ENCODE data around the gene PLCG1. TPM values are rescaled to one million over a fixed set of nuclear protein-coding genes. Genes with fewer than 3 reads are reported as not detected.

Gene PLCG1
- 73.2 TPM for polyA plus RNA-seq (2012; ENCODE audit: missing spikeins)

GRCh38 chr20:41136680-41137613 is at the start of gene PLCG1:
Gene PLCG1, plus strand, starts transcription at chr20:41137543. Its CDS starts 99 bp downstream, at chr20:41137642.
- DNase-seq (ENCODE audit: insufficient read length), result peak; percentile 89

GRCh38 chr20:41087777-41088176 is 49.6 kb upstream of the PLCG1 start:
- DNase-seq (ENCODE audit: insufficient read length) (no peak), FAIRE-seq (no peak)
- TF ChIP-seq TAF1 (IDR thresholded peaks at IDR 0.05; ENCODE audit: borderline replicate concordance, low read depth, low read length) (no peak), POLR2AphosphoS5 (IDR thresholded peaks at IDR 0.05; ENCODE audit: low read depth, low read length) (no peak), POLR2A (IDR thresholded peaks at IDR 0.05; ENCODE audit: low read depth, low read length) (no peak)

More at GRCh38 chr20:41136680-41137613, at the start of gene PLCG1:
- peak; percentile 88 for FAIRE-seq
- TF ChIP-seq TAF1 (IDR thresholded peaks at IDR 0.05; ENCODE audit: borderline replicate concordance, low read depth, low read length) (0 out of 2 replicates have a peak, but pooled peaks have one; percentile 25), POLR2AphosphoS5 (IDR thresholded peaks at IDR 0.05; ENCODE audit: low read depth, low read length) (no peak; the same call in 1 of the 2 replicates), POLR2A (IDR thresholded peaks at IDR 0.05; ENCODE audit: low read depth, low read length) (peak; percentile 31; the same call in 1 of the 2 replicates)

GRCh38 chr20:41089555-41089954 is 47.8 kb upstream of the PLCG1 start:
- TF ChIP-seq TAF1 (IDR thresholded peaks at IDR 0.05; ENCODE audit: borderline replicate concordance, low read depth, low read length), result no peak
- no peak for TF ChIP-seq POLR2A (IDR thresholded peaks at IDR 0.05; ENCODE audit: low read depth, low read length)
- TF ChIP-seq POLR2AphosphoS5 (IDR thresholded peaks at IDR 0.05; ENCODE audit: low read depth, low read length), result no peak
- no peak for DNase-seq (ENCODE audit: insufficient read length)
- no peak for FAIRE-seq

- no peak for TF ChIP-seq TAF1 (IDR thresholded peaks at IDR 0.05; ENCODE audit: borderline replicate concordance, low read depth, low read length)
- no peak for FAIRE-seq
- no peak for DNase-seq (ENCODE audit: insufficient read length)
Observed at GRCh38 chr20:41091927-41092326, 45.4 kb upstream of the PLCG1 start.

- TF ChIP-seq POLR2A (IDR thresholded peaks at IDR 0.05; ENCODE audit: low read depth, low read length) (no peak), TAF1 (IDR thresholded peaks at IDR 0.05; ENCODE audit: borderline replicate concordance, low read depth, low read length) (no peak)
- DNase-seq (ENCODE audit: insufficient read length), result no peak
- FAIRE-seq, result no peak
Observed at GRCh38 chr20:41094353-41095055, 42.8 kb upstream of the PLCG1 start.

GRCh38 chr20:41095110-41095969 is 42.0 kb upstream of the PLCG1 start:
- no peak for FAIRE-seq
- TF ChIP-seq POLR2AphosphoS5 (IDR thresholded peaks at IDR 0.05; ENCODE audit: low read depth, low read length), result no peak
- no peak for TF ChIP-seq POLR2A (IDR thresholded peaks at IDR 0.05; ENCODE audit: low read depth, low read length)
- TF ChIP-seq TAF1 (IDR thresholded peaks at IDR 0.05; ENCODE audit: borderline replicate concordance, low read depth, low read length), result no peak
- peak; percentile 17 for DNase-seq (ENCODE audit: insufficient read length)

GRCh38 chr20:41098703-41099250 is 38.6 kb upstream of the PLCG1 start:
- no peak for DNase-seq (ENCODE audit: insufficient read length)
- FAIRE-seq, result no peak
- TF ChIP-seq TAF1 (IDR thresholded peaks at IDR 0.05; ENCODE audit: borderline replicate concordance, low read depth, low read length), result no peak
- TF ChIP-seq POLR2A (IDR thresholded peaks at IDR 0.05; ENCODE audit: low read depth, low read length), result no peak
- TF ChIP-seq POLR2AphosphoS5 (IDR thresholded peaks at IDR 0.05; ENCODE audit: low read depth, low read length), result no peak

GRCh38 chr20:41100001-41100480 is 37.3 kb upstream of the PLCG1 start:
- DNase-seq (ENCODE audit: insufficient read length) (no peak), FAIRE-seq (no peak)
- TF ChIP-seq TAF1 (IDR thresholded peaks at IDR 0.05; ENCODE audit: borderline replicate concordance, low read depth, low read length) (no peak), POLR2AphosphoS5 (IDR thresholded peaks at IDR 0.05; ENCODE audit: low read depth, low read length) (no peak), POLR2A (IDR thresholded peaks at IDR 0.05; ENCODE audit: low read depth, low read length) (no peak)

- no peak for FAIRE-seq
- DNase-seq (ENCODE audit: insufficient read length), result no peak
- TF ChIP-seq POLR2AphosphoS5 (IDR thresholded peaks at IDR 0.05; ENCODE audit: low read depth, low read length) (no peak), POLR2A (IDR thresholded peaks at IDR 0.05; ENCODE audit: low read depth, low read length) (no peak), TAF1 (IDR thresholded peaks at IDR 0.05; ENCODE audit: borderline replicate concordance, low read depth, low read length) (no peak)
Observed at GRCh38 chr20:41101660-41102059, 35.7 kb upstream of the PLCG1 start.

- no peak for DNase-seq (ENCODE audit: insufficient read length)
- no peak for TF ChIP-seq POLR2A (IDR thresholded peaks at IDR 0.05; ENCODE audit: low read depth, low read length)
- no peak for TF ChIP-seq POLR2AphosphoS5 (IDR thresholded peaks at IDR 0.05; ENCODE audit: low read depth, low read length)
- FAIRE-seq, result no peak
Observed at GRCh38 chr20:41108531-41108930, 28.8 kb upstream of the PLCG1 start.

All from GM12892 (cell line).